Left colon (tissue), 2 donors: Measurements from ENCODE around the gene CDCA4. TPM values are rescaled to one million over a fixed set of nuclear protein-coding genes. Genes with fewer than 3 reads are reported as not detected.
A peak's percentile ranks its signal among the peaks of the same experiment; 100 is the strongest.

Source experiments
- ATAC-seq: fragments of 200-7000 bp; cut with Tn5 transposase; one replicate; pipeline ENCODE4 v1.9.1; 2020; ENCODE audit warnings: mild to moderate bottlenecking, moderate library complexity
- DNase-seq, 2 donors: peaks; one replicate each; pipeline ENCODE4 v3.0.0-alpha.2; 2020
- intact Hi-C, 2 donors: fragments of 100-400 bp; cut with DNase I in 1 of 2; cut with micrococcal nuclease in 1 of 2; formaldehyde crosslinking; loops; one replicate each; pipeline versions ENCODE4 v1.11.2 to v1.14.0; 2022; cut with DNase I, micrococcal nuclease
- total RNA-seq, 2 donors: library from RNA; stranded (reverse); fragmentation: NEBNext Ultra II Directional; extraction: Animal tissue kit (Norgen Biotek cat#: 25700); gene quantifications; one replicate each; pipeline ENCODE4 v1.2.1, GENCODE V29; 2021
- donor health status: DM: no; HTN: no; CAD: no.
- donor health status: DM: yes; HTN: yes; CAD: no.

Gene CDCA4
- total RNA-seq, 2 donors from 2014 or later: 5.2 to 6.5 TPM

DNA sequence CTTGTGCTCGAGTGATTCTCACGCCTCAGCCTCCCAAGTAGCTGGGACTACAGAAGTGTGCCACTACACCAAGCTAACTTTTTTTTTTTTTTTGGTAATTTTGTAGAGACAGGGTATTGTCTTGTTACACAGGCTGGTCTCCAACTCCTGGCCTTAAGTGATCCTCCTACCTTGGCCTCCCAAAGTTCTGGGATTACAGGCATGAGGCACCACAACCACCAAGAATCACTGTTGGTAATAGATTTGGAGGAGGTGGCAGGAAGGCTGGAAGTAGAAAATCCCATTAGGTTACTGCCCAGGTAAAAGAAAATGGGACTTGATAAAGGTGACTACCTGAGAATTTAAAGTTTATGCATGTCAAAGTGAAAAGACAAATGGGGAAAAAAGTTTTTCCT lies 1.4 kb upstream of the CDCA4 start:
- ATAC-seq: no peak
- intact Hi-C loops: no loop called here
- no peak for DNase-seq

DNA sequence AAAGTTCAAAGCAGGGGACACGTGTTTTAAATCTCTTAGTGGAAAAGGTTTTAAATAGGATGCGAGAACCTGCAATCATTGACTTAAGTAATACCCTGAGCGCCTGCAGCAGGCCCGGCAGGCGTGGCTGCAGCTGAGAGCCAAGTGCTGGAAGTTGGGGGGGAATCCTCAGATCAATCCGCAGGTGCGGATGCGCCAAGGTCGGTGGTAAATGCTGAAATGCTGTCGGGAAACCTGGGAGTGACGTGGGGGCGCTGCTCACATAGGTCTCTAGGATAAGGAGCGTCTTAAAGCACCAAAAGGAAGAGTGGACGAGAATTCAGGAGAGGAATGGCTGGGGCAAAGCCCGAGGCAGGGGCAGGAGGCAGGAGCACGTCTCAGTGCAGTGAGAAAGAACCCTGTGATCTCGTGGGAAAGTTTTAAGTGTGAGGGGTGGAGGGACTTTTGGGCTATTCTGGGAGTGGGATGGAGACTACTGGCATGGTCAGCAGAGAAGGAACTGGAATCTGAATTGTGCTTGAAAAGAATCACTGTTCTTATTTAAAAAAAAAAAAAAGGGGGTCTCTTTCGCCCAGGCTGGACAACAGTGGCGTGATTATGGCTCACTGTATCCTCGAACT lies 883 bp upstream of the CDCA4 start:
- DNase-seq (peak; percentile 71 to 77), ATAC-seq (peak; percentile 38)
- intact Hi-C loops: no loop called here

DNA sequence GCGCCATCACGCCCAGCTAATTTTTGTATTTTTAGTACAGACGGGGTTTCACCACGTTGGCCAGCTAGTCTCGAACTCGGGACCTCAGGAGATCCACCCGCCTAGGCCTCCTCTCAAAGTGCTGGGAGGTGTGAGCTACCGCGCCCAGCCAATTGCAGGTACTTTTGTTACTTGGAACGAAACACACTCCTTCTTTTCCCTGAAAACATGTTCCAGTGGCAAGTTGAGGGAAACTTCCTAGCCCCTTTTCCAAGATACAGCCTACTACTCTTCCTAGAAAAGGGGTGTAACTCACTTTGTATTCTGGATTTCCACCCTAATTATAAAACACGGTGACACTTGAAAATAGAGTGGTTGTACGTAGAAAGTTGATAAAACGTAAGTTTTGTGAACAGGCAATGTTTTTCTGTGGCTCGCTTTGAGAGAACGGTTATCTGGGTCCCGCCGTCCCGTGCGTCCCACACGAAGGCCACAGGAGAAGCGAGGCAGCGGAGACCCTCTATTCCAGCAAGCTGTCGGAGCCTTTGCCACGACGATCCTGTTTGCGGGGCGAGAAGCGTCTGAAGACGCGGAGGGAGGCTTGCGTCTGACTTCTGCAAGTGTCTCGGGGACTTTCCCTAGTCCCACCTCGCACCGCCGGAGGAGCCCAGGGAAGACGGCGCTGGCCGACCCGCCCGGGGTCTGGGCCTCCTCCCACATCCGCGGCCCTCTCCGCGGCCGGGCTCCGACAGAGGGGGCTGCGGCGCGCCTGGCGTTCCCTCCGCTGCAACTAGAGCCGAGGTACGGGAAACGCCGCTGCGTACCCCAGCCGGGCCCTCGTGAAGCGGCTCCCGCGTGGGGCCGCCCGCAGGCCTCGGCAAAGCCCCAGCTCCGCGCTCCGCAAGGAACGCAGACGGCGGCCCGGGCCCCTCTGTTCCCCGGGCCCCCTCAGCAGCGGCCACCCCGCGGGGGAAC lies 745 bp downstream of the CDCA4 start:
- DNase-seq: peak in 1 of 2 donors; percentile 65
- peak; percentile 15 for ATAC-seq
- intact Hi-C loops: no loop called here

DNA sequence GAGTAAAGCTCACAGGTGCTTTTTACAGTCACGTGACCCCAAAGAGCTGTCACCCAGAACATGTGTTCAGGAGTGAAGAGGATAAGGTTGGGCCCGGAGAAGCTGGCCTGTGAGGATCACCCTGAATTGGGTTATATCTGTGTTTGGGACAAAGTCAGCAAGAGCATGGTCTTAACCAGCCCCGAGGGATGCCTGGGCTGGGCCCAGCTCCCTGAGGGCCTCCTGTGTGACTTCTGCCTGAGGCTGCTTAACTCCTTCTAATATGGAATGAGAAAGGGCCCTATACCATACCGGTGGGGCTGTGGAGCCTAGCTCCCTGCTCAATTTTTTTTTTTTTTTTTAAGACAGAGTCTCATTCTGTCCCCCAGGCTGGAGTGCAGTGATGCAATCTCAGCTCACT lies 2.5 kb downstream of the CDCA4 start:
- no peak for DNase-seq
- intact Hi-C loops: no loop called here
- no peak for ATAC-seq

DNA sequence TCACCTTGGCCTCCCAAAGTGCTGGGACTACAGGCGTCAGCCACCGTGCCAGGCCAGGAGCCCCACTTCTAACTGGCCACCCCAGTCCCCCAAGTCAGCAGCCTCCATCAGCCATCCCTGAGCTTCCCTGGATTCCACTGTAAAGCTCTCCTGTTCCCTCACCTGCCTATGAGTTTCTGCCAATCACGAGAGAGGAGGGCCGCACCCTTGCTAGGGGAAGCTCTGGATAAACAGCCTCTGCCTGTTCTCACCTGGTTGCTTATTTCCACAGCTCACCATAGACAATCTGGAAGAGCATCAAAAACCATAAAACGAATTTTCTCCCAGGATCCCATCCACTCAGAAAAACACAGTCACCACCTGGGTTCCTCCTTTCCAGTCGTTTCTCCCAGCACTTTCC lies 5.0 kb downstream of the CDCA4 start:
- ATAC-seq: peak; percentile 53
- intact Hi-C loops: no loop called here

DNA sequence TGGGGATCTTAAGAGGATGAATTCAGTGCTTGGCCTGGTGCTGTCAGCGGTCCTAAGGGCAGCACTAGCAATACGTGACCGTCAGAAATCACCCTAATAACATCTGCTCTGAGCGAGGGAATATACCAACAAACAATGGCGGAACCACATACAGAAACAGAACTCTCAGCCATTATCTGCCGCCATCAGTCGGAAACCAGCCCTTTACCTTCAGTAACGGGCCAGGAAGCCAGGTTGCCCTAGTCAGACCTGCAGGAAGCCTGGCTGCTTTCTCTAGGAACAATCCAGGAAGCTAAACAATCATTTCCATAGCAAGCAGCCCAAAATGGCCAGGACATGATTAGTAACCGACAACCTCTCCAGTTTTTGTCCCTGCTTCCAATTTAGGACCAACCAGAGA lies 5.6 kb downstream of the CDCA4 start:
- no peak for ATAC-seq
- intact Hi-C loops: no loop called here
- DNase-seq: no peak

More for the DNA sequence above, 5.0 kb downstream of the CDCA4 start:
- no peak for DNase-seq

DNA sequence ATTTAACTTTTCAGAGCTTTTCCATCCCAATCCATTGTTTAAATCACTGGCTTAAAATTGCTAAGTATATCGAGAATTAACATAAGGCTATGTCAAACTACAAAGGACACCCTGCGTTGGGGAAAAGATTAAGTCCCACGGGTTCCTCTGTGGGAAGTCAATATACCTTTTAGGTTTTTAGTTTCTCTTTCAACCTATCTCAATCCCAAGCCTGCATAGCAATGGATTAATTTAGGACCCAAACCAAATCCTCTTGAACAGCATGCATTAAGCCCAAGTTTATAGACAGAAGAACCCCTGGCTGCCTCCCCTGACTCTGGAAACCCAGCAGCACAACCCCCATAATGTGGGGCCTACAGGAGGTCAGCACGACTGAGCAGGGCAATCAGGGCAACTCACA lies 6.3 kb downstream of the CDCA4 start:
- intact Hi-C loops: no loop called here
- DNase-seq: no peak
- ATAC-seq: no peak

DNA sequence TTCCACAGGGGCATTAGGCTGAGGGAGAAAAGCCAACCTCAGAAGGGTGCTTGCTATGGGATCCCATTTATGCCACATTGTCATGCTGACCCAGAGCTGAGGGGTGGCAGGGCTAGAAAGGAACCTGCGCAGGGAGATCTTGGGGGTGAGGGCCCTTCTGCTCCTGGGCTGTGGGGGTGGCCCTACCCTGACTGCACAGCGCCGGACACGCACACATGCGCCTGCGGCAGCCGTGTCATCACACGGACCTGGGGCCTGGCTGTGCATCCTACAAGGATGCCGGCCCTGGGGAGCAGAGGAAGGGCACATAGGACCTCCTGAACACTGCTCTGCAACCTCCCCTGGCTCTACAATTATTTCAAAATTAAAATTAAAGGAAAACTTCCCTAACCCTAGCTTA lies 6.9 kb downstream of the CDCA4 start:
- intact Hi-C loops: no loop called here
- ATAC-seq: no peak
- no peak for DNase-seq

DNA sequence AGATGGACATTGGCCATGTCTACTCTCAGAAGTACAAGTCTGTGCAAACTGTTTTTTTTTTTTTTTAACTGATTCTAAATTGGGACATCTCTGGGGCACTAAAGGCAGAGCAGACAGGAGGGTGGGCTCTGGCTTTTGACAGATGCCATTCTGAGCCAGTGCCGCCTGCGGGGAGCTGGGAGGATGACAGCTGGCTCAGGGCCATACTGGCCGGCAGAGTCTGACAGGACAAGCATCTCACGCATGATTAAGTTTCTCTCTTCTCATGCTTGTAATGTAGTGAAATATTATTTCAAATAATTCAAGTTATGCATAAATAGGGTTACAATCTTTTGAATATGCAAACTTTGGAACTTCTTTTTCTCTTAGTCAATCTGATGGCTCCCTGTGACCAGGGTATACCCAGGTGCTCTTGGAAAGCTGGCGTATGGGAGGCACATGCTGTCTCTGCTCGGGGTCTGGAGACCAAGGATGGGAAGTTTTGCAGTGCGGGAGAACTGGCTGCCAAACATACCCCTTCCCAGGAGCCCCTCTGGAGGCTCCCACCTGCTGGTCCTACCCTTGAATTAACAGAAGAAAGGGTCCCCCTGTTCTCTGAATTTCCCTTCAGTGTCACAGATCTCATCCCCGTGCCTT lies 7.6 kb downstream of the CDCA4 start:
- DNase-seq (no peak), ATAC-seq (no peak)
- intact Hi-C loops: no loop called here

DNA sequence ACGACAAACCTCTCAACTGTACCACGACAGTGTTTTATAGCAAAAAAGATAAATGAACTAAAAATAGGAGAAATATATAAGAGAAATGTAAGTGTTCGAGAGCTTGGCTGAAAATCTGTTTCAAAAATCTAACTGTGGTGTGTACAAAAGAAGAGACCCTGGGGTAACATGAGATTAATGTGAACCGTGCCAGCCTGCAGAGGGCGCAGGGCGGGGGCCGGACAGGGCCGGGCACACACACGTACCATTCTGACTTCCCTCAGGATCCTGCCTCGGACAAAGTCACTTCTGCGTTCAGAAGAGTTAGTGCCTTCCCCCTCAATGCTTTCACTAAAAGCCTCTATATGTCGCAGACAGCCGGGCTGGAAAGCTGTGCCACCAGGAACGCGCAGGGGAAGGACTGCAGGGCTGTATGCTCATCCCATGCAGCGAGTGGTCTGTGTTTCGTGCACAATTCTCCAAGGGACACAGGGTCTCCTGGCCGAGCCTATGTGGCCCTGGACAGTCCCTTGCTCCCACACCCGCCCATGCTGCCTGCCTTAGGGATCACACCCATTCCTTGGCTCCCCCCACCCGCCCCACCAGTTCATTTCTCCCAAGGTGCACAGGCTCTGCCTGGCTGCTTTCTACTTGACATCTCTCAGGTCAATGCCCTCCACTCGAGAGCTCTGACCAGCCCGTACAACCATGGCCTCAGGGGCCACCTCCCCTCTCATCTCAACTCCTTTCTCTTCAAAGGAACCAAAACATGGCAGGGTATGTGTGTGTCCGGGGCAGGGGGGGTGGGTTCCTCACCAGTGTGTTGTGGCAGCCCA lies 8.5 kb downstream of the CDCA4 start:
- intact Hi-C loops: no loop called here
- ATAC-seq (peak; percentile 71), DNase-seq (peak in 1 of 2 donors; percentile 53)

DNA sequence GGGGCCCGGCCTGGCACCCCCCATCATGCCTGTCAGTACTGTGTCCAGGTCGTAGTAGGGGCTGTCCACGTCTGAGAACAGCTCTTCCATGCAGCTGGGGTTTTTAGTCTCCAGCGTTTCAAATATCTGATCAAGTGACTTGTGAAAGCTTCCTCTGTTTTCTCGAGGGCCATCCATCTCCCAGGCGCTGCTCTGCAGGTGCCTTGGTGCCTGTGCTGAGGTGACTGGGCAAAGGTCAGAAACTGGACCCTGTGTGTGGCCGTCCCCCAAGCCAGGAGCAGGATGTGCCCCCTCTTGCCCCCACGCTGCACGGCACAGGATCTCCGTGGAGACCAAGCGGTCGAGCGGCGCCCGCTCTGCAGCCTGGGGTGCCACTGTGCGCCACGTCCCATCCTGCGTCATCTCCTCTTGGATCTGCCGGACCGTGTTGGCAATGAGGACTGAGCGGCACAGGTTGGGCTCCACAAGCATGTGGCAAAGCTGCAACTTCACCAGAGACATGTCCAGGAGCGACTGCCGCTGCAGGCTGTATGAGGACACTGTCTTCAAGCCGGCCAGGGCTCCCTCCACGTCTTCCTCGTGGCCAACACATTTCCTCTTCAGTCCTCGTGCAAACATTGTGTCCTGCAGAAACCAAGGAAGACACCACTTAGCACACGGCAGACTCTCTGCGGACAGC lies 9.4 kb downstream of the CDCA4 start:
- no peak for ATAC-seq
- intact Hi-C loops: no loop called here
- DNase-seq: no peak

DNA sequence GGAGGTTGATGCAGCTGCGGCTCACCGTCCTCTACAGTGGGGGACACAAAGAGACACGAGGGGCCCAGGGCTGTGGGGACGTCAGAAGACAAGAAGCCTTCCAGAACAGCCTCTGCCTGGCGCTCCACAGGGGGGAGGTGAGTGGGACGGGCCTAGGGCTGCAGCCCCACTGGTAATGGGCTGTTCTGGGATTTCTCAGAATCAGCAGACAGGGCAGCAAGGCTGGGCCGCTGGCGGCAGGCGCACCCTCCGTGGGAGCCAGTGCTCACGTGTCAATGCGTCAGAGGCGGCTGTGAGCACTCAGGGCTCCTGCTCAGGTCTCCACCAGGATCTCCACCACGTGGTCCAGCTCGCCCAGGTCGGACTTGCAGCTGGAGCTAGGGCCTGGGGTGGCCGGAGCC lies 10.0 kb downstream of the CDCA4 start:
- DNase-seq (peak in 1 of 2 donors; percentile 56), ATAC-seq (no peak)
- intact Hi-C loops: no loop called here

DNA sequence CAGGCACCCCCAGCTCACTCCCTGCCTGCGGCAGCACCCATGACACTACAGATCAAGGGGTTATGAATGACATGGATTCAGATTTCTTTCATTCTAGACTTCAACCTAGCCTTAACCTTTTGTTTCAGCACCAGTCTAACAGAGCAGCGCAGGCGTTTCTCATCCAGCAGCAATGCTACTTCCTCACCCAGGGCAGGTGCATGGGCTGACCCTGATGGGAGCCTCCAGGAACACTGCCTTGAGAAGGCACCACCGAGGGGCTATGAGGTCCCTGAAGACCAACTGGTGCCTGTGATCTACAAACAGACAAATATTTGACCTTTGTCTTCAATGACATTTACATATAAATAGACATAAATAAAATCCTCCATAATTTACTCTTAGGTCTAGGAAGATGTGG lies 10.8 kb downstream of the CDCA4 start:
- ATAC-seq: no peak
- no peak for DNase-seq
- intact Hi-C loops: no loop called here

DNA sequence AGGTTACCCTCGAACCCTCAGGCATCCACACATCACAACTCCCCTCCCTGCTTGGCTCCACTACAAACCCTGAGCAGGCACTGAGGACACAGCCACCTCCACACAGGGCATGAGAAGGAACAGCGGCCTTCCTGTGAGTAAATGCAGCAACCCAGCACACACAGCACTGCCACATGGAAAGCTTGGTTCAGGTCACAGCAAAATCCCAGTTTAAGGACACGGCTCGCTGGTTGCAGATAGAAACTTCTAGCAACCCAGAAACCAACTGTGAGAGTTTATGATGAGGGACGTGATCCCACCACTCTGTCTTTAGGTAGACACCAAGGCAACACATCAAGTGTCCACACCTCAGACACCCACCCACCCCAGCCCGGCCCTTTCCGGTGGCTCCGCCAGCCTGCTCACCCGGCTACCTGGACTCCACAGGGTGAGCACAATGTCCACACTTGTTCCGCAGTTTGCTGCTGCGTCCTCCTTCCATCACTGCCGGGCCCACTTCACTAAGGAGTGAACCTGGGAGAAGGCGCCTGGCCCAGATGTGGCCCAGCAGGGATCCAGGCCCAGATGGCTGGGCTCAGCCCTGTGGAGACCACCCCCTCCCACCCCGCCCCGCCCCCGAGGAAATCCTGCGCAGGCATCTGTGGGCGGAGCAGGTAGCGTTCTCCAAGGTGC lies 13.2 kb downstream of the CDCA4 start:
- intact Hi-C loops: no loop called here
- ATAC-seq (no peak), DNase-seq (no peak)

DNA sequence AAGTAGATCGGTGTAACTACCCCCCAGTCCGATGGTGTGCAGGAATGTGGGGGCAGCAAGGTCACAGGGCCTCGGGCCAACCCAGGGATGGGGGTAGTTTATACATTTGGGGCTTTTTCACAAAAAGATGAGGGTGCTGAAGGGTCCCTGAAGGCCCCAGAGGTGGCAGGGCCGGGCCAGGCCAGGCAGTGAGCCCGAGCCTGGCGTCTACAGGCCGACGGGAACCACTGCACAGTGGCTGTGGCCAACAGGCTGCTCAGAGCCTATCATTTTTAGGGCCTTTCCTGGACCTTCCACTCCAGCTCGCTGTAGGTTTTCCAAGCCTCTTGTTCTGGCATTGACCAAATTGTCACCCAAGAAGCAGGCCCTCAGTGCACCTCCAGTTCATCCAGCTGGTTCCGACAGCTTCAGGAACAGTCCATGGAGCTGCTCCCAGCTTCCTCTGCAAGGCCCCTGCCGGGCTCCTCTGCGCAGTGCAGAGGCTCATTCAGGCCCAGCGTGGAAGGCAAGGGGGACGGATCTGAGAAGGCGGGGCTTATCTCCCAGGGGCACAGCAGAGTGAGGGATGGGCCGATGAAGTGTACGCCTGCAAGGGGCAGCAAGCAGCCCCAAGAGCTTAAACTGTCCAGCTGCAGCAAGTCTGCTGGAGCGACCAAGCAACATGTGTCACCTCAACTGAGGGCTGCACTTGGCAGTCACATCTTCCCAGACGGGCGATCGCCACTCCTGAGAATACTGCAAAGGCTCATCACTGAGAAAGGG lies 13.9 kb downstream of the CDCA4 start:
- intact Hi-C loops: no loop called here
- no peak for DNase-seq
- ATAC-seq: no peak

DNA sequence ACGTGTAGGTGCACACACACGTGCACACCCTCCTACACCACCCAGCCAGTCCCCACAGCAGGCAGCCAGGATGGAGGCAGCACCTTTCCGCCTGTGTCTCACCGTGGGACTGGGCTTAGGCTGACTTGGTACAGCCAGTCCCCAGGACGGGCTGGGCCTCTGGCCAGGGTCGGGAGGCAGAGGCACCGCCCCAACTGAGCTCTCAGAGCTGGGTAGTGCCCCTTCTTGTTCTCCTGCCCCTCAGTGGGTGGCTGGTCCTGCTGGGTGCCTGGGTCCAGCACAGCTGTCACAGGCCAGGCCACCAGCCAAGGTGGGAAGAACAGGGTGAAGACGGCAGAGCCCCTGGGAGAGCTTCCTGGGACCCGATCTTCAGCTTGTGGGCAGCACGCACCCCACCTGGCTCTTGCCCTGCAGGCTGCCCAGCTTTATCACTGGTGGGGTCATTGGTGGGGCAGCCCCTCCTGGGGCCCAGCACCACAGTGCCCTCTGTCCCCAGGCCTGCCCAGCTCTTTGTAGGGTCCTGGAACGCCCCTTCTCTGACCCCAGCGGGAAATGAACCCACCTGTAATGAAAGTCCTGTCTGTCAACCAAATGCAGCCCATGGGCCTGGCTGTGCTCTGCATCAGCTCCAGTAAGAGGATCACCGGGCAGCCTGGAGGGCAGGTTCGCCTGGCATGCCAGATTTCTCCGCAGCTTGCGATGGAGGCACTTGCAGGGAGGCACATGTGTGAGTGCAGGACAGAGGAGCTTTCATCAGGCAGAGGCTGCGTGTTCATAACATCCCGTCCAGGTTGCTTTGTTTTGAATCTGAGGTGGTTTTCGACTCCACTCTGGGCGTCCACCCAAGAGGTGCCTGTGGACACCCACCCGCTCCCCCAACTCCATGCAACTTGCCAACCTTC lies 14.7 kb downstream of the CDCA4 start:
- ATAC-seq (peak; percentile 19), DNase-seq (no peak)

More for the DNA sequence above, 14.7 kb downstream of the CDCA4 start:
- intact Hi-C loops: no loop called here
